ENCODE results near the gene ASRGL1. TPM values are rescaled to one million over a fixed set of nuclear protein-coding genes. Genes with fewer than 3 reads are reported as not detected.

ASRGL1 gene
- total RNA-seq, 1 experiment from 2014 or later: 31.1 TPM

GRCh38 chr11:62399878-62400266, 62.6 kb downstream of the ASRGL1 start:
- Histone ChIP-seq H4K91ac (ENCODE audit: insufficient read length, low read depth, low read length) (no peak overlapping the region), H2BK12ac (ENCODE audit: insufficient read length, low read depth, low read length) (no peak overlapping the region), H4K20me1 (ENCODE audit: control insufficient read depth, insufficient read depth, insufficient read length) (no peaks in the 10 kb centered on the region), H4K5ac (ENCODE audit: insufficient read length, low read depth, low read length) (no peak overlapping the region), H3K9ac (ENCODE audit: extremely low read depth, insufficient read length, low read length) (no peak overlapping the region), H3K79me2 (ENCODE audit: insufficient read depth, low read length) (no peaks in the 10 kb centered on the region), H4K8ac (replicated peaks; ENCODE audit: insufficient read length, low read depth, low read length) (no peak overlapping the region), H3K27me3 (ENCODE audit: insufficient read depth, low read length) (no peaks in the 10 kb centered on the region), H3K23me2 (ENCODE audit: insufficient read length, low read depth, low read length, poor library complexity, severe bottlenecking) (peaks cover 6% of the 10 kb centered on the region), H3K23ac (ENCODE audit: insufficient read length, low read depth, low read length) (no peak overlapping the region), H3K27ac (ENCODE audit: insufficient read length, low read depth, low read length) (no peak overlapping the region), H2AFZ (ENCODE audit: low read length) (no peak overlapping the region), H3K18ac (ENCODE audit: insufficient read length, low read depth, low read length) (no peak overlapping the region), H2BK120ac (ENCODE audit: low read depth, low read length, poor library complexity, severe bottlenecking) (no peak overlapping the region), H3T11ph (ENCODE audit: low read length) (no peak overlapping the region), H2AK5ac (ENCODE audit: insufficient read length, low read length) (no peak overlapping the region), H2BK15ac (ENCODE audit: low read depth, low read length) (no peak overlapping the region), H3K4me1 (ENCODE audit: insufficient read depth, low read length) (peaks cover 4% of the 10 kb centered on the region; the same call in 1 of the 2 replicates), H3K56ac (ENCODE audit: insufficient read length, low read depth, low read length) (no peak overlapping the region), H3K9me3 (ENCODE audit: control insufficient read depth, low read depth, low read length) (no peaks in the 10 kb centered on the region), H3K14ac (ENCODE audit: insufficient read depth, low read length) (no peak overlapping the region), H2BK5ac (ENCODE audit: insufficient read length, low read length) (no peak overlapping the region), H3K79me1 (ENCODE audit: insufficient read depth, low read depth, low read length, poor library complexity, severe bottlenecking) (no peaks in the 10 kb centered on the region), H3K4me2 (ENCODE audit: insufficient read depth, insufficient read length, low read length) (no peak overlapping the region), H3K4ac (ENCODE audit: low read depth, low read length) (no peak overlapping the region), H2BK20ac (ENCODE audit: low read depth, low read length, poor library complexity, severe bottlenecking) (no peak overlapping the region)
- Mint-ChIP-seq H3K27me3 (ENCODE audit: low read depth) (peaks cover 4% of the 10 kb centered on the region), H3K4me3 (no peak overlapping the region), H3K27ac (no peak overlapping the region), H3K36me3 (ENCODE audit: insufficient read depth in 1 of 3, low read depth in 3 of 3) (no peaks in the 10 kb centered on the region; a peak in 1 of 7 replicates), H3K4me1 (peaks cover 26 to 55% of the 10 kb centered on the region in 2 experiments), H3K9me3 (no peaks in the 10 kb centered on the region)
- WGBS (ENCODE audit: extremely low coverage, insufficient read length, low lambda C conversion rate): no CpG with 5 or more reads among the region's 7 CpGs
- no peak for TF ChIP-seq CTCF (conservative IDR thresholded peaks at IDR 0.05)
- DNase-seq: no peak
